HG02970 (cell line): Measurements from ENCODE around the gene GPR176.

Experiments used
- ATAC-seq: cut with Tn5 transposase; IDR thresholded peaks from one replicate; pipeline ENCODE4 v1.9.1; 2021; ENCODE audit warnings: mild to moderate bottlenecking, moderate library complexity, moderate number of reproducible peaks; ENCODE audit not compliant: unreplicated experiment, low FRiP score

The GPR176 gene

GRCh38 chr15:39919748-39920509 lies at the start of gene GPR176:
Gene GPR176, minus strand, starts transcription at chr15:39920266. Its CDS starts 240 bp downstream, at chr15:39920026.
- ATAC-seq: no peak

DNA sequence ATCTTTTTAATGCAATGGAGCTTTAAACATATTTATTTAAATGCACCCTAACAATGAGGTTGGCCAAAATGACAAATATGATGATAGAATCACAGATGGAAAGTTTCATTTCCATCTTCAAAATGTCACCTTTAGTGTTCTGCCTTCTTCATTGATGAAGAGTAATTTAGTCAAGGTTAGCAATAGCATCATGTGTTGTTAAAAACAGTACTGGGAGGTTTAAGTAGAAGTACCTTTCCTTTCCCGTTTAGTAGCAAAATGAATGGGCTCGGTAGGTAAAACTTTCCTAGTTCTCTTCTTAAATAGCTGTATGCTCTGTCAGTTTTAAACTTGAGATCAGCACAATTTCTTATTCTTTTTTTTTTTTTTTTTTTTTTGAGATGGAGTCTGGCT lies 48.9 kb upstream of the GPR176 start:
- ATAC-seq: no peak

- no peak for ATAC-seq
Observed at GRCh38 chr15:39968273-39969001, 48.4 kb upstream of the GPR176 start.

GRCh38 chr15:39966521-39966920 lies 46.5 kb upstream of the GPR176 start:
- no peak for ATAC-seq

GRCh38 chr15:39963786-39964185 lies 43.7 kb upstream of the GPR176 start:
- no peak for ATAC-seq

GRCh38 chr15:39961051-39961450 lies 41.0 kb upstream of the GPR176 start:
- no peak for ATAC-seq

DNA sequence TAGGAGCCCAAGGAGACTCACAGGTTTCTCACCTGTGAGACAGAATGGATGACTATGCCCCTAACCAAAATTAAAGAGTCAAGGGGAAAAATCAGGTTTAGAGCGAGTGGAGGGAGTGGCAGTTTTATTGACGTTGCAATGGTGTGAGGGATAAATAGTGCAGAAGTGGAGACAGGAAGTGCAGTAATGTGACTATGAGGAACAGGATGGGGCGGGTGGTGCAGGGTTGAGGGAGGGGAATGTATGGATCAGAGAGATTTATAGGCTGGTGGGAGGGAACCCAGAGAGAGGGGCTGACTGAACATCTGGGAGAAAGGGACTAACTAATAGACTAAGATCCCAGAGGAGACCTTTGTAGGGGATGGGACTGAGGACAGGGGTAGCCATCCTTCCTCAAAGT lies 40.3 kb upstream of the GPR176 start:
- ATAC-seq: no peak

- no peak for ATAC-seq
Observed at GRCh38 chr15:39959411-39959810, 39.3 kb upstream of the GPR176 start.

GRCh38 chr15:39957481-39957880 lies 37.4 kb upstream of the GPR176 start:
- ATAC-seq: no peak

GRCh38 chr15:39953521-39953920 lies 33.5 kb upstream of the GPR176 start:
- ATAC-seq: no peak

DNA sequence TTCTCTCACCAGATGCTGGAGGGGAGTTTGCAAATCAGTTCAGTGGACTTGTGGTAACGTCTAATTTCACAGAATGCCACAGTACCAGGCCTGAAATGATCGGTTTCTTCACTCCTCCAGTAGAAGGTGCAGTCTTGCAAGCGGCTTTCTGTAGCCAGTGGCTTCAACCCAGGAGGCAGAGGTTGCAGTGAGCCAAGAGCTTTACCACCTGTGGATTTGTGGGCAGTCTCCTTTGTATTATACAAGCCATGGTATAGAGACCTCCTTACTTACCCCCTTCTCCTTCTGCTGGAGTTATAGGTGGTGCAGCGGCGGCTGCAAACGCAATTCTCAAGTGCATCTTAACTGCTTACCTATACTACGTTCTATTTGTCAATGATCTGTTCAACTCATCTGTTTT lies 31.5 kb upstream of the GPR176 start:
- no peak for ATAC-seq

GRCh38 chr15:39948817-39949216 lies 28.8 kb upstream of the GPR176 start:
- ATAC-seq: no peak

GRCh38 chr15:39947401-39948197 lies 27.5 kb upstream of the GPR176 start:
- ATAC-seq: no peak

- no peak for ATAC-seq
Observed at GRCh38 chr15:39946862-39947261, 26.8 kb upstream of the GPR176 start.

DNA sequence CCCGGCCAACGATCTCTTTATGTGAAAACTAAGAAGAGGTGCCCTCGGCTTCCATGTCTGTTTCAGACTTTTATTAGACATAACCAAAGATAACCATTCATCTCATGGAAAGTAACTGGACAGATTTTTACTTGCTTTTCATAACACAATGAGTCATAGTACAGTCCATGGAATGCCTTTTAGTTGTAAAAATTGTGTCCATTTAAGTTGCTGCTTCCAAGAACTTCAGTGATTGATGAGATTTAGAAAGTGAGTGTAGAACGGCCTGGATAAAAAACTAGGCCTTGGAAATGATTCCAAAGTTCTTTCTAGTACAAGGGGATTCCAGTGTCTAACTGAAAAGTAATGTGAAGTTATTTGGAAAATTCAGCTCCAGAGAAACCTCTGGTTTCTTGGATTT lies 24.7 kb upstream of the GPR176 start:
- no peak for ATAC-seq

- ATAC-seq: no peak
Observed at GRCh38 chr15:39942753-39943150, 22.7 kb upstream of the GPR176 start.

- ATAC-seq: no peak
Observed at GRCh38 chr15:39942101-39942752, 22.2 kb upstream of the GPR176 start.

DNA sequence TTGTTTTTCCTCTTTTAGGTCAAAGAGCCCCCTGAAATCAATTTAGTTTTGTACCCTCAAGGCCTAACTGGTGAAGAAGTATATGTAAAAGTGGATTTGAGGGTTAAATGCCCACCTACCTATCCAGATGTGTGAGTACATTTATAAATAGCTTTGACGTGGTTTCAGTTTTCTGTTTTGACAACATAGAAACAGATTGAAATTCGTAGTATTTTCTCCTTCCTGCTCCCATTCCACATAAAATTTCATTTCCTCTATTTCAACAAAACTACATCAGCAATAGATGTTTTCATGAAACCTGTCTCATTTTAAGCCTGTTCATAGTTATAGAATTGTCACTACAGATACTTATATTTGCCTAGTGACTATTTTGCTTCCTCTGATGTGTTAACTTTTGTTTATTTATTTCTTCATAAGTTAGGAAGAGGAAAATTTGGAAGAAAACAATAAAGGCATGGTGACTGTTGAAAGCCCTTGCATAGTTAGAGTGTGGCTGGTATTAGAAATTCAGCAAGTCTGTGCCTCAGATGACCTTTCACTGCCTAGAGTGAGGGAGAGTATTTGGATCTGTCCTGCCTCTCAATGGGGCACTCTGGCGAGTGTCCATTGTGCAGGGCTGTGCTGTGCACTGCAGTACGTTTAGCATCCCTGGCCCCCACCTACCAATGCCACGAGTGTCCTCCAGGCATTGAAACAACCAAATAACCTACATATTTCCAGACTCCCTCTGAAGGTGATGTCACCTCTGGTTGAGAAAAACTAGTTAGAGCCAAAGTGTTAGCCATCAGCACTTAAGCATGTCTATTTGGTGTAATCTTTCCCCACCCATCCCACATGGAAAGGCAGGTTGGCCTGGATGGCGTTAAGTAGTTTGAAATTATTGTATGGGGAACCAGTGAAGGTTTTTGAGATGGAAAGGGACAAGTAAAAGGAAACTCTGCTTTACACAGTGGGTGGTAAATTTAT lies 19.7 kb upstream of the GPR176 start:
- no peak for ATAC-seq

DNA sequence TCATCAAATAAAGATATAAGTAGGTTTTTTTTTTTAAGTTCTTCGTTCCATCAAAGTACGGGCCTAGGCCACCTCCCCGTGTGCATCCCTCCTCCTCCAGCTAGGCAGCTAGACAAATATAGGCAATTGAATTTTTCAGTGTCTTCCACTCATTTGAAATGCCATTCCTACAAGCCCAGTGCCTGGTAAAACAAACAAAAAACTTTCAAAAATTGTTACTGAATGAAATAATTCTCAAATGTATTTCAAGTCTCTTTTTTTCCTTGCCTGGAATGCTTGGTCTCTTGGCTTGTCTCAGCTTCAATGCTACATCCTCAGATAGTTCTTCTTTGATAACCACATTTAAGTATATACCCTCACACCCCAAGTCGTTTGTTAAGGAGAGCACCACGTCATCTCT lies 17.6 kb upstream of the GPR176 start:
- ATAC-seq: no peak

DNA sequence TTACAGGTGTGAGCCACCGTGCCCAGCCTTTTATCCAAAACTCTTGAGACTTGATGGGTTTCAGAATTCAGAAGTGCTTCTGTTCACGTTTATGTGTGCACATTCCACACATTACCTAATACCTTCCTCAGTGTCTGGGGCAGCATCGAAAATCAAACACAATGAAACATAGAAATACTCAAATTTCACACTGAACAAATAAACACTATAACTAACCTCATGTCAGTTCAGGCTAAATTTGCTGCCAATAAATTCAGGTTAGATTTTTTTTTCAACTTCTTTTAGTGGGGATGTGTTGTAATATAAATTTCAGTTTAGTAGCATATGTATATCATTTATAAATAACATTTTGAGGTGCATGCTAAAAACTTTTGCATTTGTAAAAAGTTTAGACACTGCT lies 16.6 kb upstream of the GPR176 start:
- no peak for ATAC-seq
